Endodermal cell (in vitro differentiated cells): ENCODE measurements around the gene VGF. TPM values are rescaled to one million over a fixed set of nuclear protein-coding genes. Genes with fewer than 3 reads are reported as not detected.

ENCODE experiments used
- DNase-seq: peaks from one replicate; pipeline ENCODE4 v3.0.0-alpha.2; 2017
- H3K27ac ChIP-seq: 2 replicates; pipeline ENCODE4 v1.5.1; 2013; ENCODE audit warnings: mild to moderate bottlenecking, low read depth, low read length, moderate library complexity
- H3K27me3 ChIP-seq: 2 replicates; pipeline ENCODE4 v1.6.1; 2013; ENCODE audit warnings: mild to moderate bottlenecking, low read length, moderate library complexity; ENCODE audit not compliant: insufficient read depth, control insufficient read depth, poor library complexity, severe bottlenecking
- H3K36me3 ChIP-seq: 2 replicates; pipeline ENCODE4 v1.7.0; 2013; ENCODE audit warnings: mild to moderate bottlenecking, low read length, moderate library complexity; ENCODE audit not compliant: control insufficient read depth, insufficient read depth
- H3K4me1 ChIP-seq: one replicate; pipeline ENCODE4 v1.7.0; 2013; ENCODE audit warnings: low read length; ENCODE audit not compliant: control insufficient read depth, insufficient read depth
- H3K4me3 ChIP-seq: 2 replicates; pipeline ENCODE4 v1.5.1; 2013; ENCODE audit warnings: mild to moderate bottlenecking, low read length, moderate library complexity
- H3K9ac ChIP-seq: 2 replicates; pipeline ENCODE4 v1.6.1; 2013; ENCODE audit warnings: mild to moderate bottlenecking, low read length, moderate library complexity; ENCODE audit not compliant: poor library complexity, severe bottlenecking; ENCODE audit errors: extremely low read depth
- H3K9me3 ChIP-seq: 2 replicates; pipeline ENCODE4 v1.6.1; 2013; ENCODE audit warnings: mild to moderate bottlenecking, low read length, moderate library complexity; ENCODE audit not compliant: control insufficient read depth
- H3K27ac Mint-ChIP-seq: 2 replicates; pipeline ENCODE4 v1.8.0; 2020; ENCODE audit warnings: mixed read lengths
- H3K27me3 Mint-ChIP-seq: 2 replicates; pipeline ENCODE4 v1.8.0; 2021; ENCODE audit warnings: mild to moderate bottlenecking, mixed read lengths; ENCODE audit not compliant: insufficient read depth
- H3K36me3 Mint-ChIP-seq: 2 replicates; pipeline ENCODE4 v1.8.0; 2020; ENCODE audit warnings: low read depth, mixed read lengths
- H3K4me1 Mint-ChIP-seq: 2 replicates; pipeline ENCODE4 v1.8.0; 2020; ENCODE audit warnings: mixed read lengths
- H3K4me3 Mint-ChIP-seq: 2 replicates; pipeline ENCODE4 v1.8.0; 2020; ENCODE audit warnings: mild to moderate bottlenecking, moderate library complexity, mixed read lengths
- H3K9me3 Mint-ChIP-seq: 2 replicates; pipeline ENCODE4 v1.8.0; 2020; ENCODE audit warnings: mild to moderate bottlenecking, mixed read lengths
- WGBS, 2 experiments: methylation state at CpG; one replicate each; pipeline versions ENCODE4 v1.1.5 to v1.1.7; 2013; ENCODE audit warnings: missing lambda C conversion rate in 2 of 2, mixed read lengths in 1 of 2; ENCODE audit not compliant: insufficient coverage in 1 of 2, insufficient read length in 1 of 2; 5-methylcytosine and 5-hydroxymethylcytosine counted together
- total RNA-seq, 2 donors: library from RNA; stranded (reverse); fragmentation: NEBNext Ultra II Directional in 1 of 2; extraction: Animal tissue kit (Norgen Biotek cat#: 25700) in 1 of 2; gene quantifications; 2 replicates in 1 of 2; 3 replicates in 1 of 2; pipeline ENCODE4 v1.2.1, GENCODE V29; 2021
- TF ChIP-seq, protein P1 (sequence below): fragments of 200-600 bp; sonication (generic); conservative IDR thresholded peaks from 2 replicates; pipeline ENCODE4 v1.5.0; 2021; ENCODE audit warnings: antibody characterized with exemption, mild to moderate bottlenecking

VGF gene
- total RNA-seq, 2 donors from 2014 or later = 2.8 TPM; not detected in 1

DNA sequence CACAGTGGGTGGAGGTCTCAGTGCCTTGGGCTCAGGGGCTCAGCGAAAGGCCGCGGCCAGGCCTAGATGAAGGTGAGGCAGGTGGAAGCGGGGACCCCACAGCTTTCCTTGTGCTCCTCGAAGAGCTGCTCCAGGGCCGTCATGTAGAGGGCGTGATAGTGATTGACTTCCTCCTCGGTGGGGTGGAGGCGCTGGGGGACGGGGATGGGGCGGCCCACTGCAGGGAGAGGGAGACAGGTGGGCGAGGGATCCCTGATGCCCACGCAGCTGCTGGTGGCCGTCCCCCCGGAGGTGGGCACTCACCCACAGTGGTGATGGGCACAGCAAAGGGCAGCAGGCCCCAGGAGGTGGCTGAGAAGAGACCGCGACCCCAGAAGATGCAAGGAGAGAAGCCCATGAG lies 30.5 kb upstream of the VGF start:
- Histone ChIP-seq H3K9me3 (no peaks in the 10 kb centered on the region), H3K4me3 (no peak overlapping the region), H3K9ac (no peak overlapping the region), H3K27ac (no peak overlapping the region), H3K36me3 (no peaks in the 10 kb centered on the region), H3K4me1 (peaks cover 2% of the 10 kb centered on the region), H3K27me3 (no peaks in the 10 kb centered on the region)
- DNase-seq = no peak
- WGBS, 2 experiments = 93 to 98% methylated on average over 12 to 17 of the region's 17 CpGs
- Mint-ChIP-seq H3K27ac (no peak overlapping the region), H3K4me1 (peaks cover 5% of the 10 kb centered on the region), H3K9me3 (no peaks in the 10 kb centered on the region), H3K36me3 (no peaks in the 10 kb centered on the region), H3K27me3 (peaks cover 14% of the 10 kb centered on the region), H3K4me3 (no peak overlapping the region)
- TF ChIP-seq, protein P1, sequence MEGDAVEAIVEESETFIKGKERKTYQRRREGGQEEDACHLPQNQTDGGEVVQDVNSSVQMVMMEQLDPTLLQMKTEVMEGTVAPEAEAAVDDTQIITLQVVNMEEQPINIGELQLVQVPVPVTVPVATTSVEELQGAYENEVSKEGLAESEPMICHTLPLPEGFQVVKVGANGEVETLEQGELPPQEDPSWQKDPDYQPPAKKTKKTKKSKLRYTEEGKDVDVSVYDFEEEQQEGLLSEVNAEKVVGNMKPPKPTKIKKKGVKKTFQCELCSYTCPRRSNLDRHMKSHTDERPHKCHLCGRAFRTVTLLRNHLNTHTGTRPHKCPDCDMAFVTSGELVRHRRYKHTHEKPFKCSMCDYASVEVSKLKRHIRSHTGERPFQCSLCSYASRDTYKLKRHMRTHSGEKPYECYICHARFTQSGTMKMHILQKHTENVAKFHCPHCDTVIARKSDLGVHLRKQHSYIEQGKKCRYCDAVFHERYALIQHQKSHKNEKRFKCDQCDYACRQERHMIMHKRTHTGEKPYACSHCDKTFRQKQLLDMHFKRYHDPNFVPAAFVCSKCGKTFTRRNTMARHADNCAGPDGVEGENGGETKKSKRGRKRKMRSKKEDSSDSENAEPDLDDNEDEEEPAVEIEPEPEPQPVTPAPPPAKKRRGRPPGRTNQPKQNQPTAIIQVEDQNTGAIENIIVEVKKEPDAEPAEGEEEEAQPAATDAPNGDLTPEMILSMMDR = no peak

DNA sequence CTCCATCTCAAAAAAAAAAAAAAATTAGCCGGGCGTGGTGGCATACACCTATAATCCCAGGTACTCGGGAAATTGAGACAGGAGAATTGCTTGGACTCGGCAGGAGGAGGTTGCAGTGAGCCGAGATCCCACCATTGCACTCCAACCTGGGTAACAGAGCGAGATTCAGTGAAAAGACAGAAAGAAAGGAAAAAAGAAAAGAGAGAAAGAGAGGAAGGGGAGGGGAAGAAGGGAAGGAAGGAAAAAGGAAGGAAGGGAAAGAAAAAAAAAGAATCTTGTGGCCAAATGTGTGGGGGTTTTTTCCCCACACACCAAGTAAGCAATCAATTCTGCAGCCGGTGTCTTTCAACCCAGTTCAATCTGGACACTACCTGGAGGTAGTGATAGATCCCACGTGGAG lies 23.7 kb upstream of the VGF start:
- Mint-ChIP-seq H3K27ac (no peak overlapping the region), H3K27me3 (peaks cover 20% of the 10 kb centered on the region), H3K36me3 (no peaks in the 10 kb centered on the region), H3K9me3 (no peaks in the 10 kb centered on the region), H3K4me3 (no peak overlapping the region), H3K4me1 (no peaks in the 10 kb centered on the region)
- peaks cover 4% of the 10 kb centered on the region for H3K27me3 ChIP-seq
- DNase-seq = no peak
- H3K9ac ChIP-seq = no peak overlapping the region
- TF ChIP-seq, protein P1 = no peak
- no peaks in the 10 kb centered on the region for H3K36me3 ChIP-seq
- H3K27ac ChIP-seq = no peak overlapping the region
- H3K4me1 ChIP-seq = no peaks in the 10 kb centered on the region
- H3K4me3 ChIP-seq = no peak overlapping the region
- WGBS, 2 experiments = 80 to 86% methylated on average over 5 to 8 of the region's 8 CpGs
- H3K9me3 ChIP-seq = no peaks in the 10 kb centered on the region

DNA sequence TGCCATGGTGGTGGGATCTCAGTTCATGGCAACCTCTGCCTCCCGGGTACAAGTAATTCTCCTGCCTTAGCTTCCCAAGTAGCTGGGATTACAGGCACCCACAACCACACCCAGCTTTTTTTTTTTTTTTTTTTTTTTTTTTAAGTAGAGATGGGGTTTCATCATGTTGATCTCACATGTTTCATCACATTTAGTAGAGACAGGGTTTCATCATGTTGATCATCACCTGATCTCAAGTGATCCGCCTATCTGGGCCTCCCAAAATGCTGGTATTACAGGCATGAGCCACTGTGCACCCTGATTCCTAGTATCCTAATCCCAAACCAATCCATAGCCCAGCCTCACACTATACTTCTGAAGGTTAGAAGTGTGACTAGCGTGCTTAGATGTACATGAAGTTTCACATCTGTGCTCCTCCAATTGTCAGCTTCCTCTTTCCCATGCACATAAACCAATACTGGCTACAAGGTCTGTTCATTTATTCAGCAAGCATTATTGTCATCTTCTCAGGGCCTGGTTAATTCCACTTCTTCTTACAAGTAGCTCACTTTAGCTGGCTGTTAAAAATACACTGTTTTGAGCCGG lies 21.6 kb upstream of the VGF start:
- H3K9me3 ChIP-seq = no peaks in the 10 kb centered on the region
- H3K36me3 ChIP-seq = no peaks in the 10 kb centered on the region
- no peaks in the 10 kb centered on the region for H3K4me1 ChIP-seq
- 92% methylated on average over 2 to 4 of the region's 4 CpGs for WGBS, 2 experiments
- Mint-ChIP-seq H3K4me3 (no peak overlapping the region), H3K4me1 (peaks cover 3% of the 10 kb centered on the region), H3K9me3 (no peaks in the 10 kb centered on the region), H3K27ac (no peak overlapping the region), H3K27me3 (peaks cover 27% of the 10 kb centered on the region), H3K36me3 (no peaks in the 10 kb centered on the region)
- H3K27me3 ChIP-seq = peaks cover 4% of the 10 kb centered on the region
- TF ChIP-seq, protein P1 = no peak
- DNase-seq = no peak
- no peak overlapping the region for H3K4me3 ChIP-seq
- no peak overlapping the region for H3K9ac ChIP-seq
- no peak overlapping the region for H3K27ac ChIP-seq
